GM21367 (cell line): ENCODE results near the gene PDAP1.
"Not testable (repeated sequence)": the region's sequence is repeated elsewhere in the genome, so short reads cannot be mapped to it uniquely, and the experiment has no call there.

Experiments used
- ATAC-seq: cut with Tn5 transposase; IDR thresholded peaks from one replicate; pipeline ENCODE4 v1.9.1; 2021; ENCODE audit not compliant: unreplicated experiment

The PDAP1 gene

GRCh38 chr7:99357701-99358490 lies 50.5 kb downstream of the PDAP1 start:
- ATAC-seq = no peak

GRCh38 chr7:99355098-99355497 lies 53.3 kb downstream of the PDAP1 start:
- ATAC-seq = no peak

GRCh38 chr7:99352247-99352646 lies 56.1 kb downstream of the PDAP1 start:
- no peak for ATAC-seq

- not testable (repeated sequence) for ATAC-seq
Measured at GRCh38 chr7:99350641-99351040, 57.8 kb downstream of the PDAP1 start.
